ENCODE data around the gene F5.

DNA sequence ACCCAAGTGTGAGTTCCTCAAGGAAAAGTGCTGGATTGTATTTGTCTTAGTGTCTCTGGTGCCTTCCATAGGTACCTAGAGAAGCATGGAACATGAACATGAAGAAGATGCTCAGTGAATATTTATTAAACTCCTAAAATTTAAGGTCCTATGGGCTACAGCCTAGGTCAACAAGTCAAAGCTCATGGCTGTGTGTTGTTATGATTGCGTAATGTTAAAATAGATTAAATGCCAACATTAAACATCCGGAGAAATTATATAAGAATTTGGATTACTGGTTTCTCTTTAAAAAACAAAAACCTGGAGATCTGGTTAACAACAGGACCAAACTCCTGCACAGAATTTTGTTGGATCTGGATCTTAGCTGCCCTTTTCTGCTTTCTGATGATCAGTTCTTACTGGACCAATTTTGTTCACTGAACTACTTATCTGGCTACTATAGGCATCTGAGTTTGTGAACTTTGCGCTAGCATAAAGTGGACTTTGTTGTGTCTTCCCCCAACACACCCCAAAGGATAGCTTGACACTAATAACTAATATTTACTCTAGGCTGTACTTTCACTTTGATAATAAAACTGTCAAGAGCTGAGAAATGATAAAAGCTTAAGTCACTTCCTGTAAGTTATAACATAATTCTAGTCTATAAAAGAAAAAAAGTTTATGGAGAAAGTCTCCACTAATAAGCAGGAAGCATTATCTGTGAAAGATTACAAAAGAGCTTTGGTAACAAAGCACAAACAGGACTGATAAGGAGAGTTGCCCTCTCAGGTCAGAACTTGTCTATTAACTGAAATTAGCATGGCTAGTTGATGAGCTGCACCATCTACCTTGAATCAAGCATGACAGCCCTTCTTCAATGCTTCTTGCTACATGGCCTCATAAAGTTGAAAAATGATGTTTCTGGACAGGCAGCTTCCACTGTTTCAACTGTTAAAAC, 20.7 kb downstream of the F5 start:
- no peak for TF ChIP-seq POLR2AphosphoS5 (IDR thresholded peaks at IDR 0.05; ENCODE audit: low read depth, low read length)
- no peak for TF ChIP-seq POLR2A (IDR thresholded peaks at IDR 0.05; ENCODE audit: low read depth, low read length)
